ENCODE results near the gene DIRAS3.
A peak's percentile ranks its signal among the peaks of the same experiment; 100 is the strongest.
"Not testable (repeated sequence)": the region's sequence is repeated elsewhere in the genome, so short reads cannot be mapped to it uniquely, and the experiment has no call there.

The DIRAS3 gene

DNA sequence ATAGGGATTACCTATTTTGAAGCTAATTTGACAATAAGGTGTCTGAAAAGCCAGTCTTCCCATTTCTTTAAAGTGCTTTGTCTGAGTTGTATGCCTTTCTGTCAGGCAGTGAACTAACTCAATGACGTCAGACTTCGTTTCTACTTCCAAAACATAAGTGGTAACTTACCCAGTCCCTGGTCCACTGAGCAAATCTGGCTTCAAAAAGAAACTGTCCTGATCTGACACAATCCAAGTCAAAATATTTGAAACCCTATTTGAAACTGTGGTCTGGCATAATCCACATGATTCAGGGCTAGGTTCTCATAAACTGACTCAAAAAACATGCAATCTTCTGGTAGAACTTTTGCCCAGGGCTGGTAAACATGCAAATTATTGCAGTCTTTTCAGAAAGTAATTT is 34.0 kb downstream of the DIRAS3 start:
- no peak for FAIRE-seq

DNA sequence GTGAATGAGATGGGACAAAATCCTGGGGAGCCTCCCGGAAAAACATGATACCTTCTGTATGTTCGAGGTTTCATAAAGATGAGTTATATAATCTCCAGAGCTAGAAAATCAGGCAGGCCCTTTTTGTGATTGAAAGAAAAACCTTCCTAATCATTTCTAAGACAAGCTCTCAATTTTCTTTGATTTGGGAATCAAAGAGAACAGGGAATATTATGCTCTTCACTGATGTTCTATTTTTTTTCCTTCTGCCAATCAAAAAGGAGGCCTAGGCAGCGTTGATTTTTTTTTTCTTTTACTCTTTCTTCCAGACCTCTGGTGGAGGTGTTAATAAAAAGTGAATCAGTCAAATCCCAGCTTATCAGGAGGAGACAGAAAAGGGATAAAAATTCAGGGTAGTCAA is 34.5 kb downstream of the DIRAS3 start:
- FAIRE-seq: no peak

- no peak for FAIRE-seq
Measured at GRCh38 chr1:68015369-68015768, 35.1 kb downstream of the DIRAS3 start.

DNA sequence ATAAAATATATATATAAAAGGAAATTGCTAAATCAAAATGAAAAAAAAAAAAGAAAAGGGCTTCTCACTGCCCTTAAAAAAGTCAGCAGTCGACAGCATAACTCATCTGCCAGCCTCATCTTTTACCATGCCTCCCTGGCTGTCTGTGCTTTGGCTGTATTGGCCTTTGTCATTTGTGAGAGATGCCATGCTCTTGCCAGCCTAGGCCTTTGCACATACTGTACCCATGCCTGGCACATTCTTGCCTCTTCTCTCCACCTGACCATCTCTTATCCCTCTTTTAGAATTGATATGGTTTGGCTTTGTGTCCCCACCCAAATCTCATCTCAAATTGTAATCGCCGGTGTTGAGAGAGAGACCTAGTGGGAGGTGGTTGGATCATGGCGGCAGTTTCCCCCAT is 37.1 kb downstream of the DIRAS3 start:
- FAIRE-seq: no peak

- FAIRE-seq: no peak
Measured at GRCh38 chr1:68011657-68012375, 38.6 kb downstream of the DIRAS3 start.

DNA sequence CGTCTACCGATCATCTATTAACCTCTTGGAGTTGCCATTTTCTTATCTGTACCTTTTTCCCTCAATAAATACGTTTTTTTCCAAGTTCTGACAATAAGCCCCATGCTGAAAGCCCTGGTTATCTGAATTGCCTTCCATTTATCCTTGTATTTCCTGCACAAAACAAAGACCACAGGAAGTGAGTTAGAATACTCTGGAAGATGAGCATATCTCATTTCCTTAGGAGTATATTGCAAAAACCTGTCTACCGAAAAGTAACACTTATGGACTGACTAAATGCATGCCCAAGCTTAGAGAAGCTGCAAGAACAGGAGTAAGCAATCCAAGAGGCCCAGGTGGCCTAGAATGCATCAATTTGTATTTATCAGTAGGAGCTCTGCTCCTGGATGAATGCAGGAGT is 39.9 kb downstream of the DIRAS3 start:
- FAIRE-seq: no peak

GRCh38 chr1:68010090-68010489 is 40.3 kb downstream of the DIRAS3 start:
- FAIRE-seq: peak; percentile 37

- FAIRE-seq: not testable (repeated sequence)
Measured at GRCh38 chr1:68003626-68004025, 46.8 kb downstream of the DIRAS3 start.

DNA sequence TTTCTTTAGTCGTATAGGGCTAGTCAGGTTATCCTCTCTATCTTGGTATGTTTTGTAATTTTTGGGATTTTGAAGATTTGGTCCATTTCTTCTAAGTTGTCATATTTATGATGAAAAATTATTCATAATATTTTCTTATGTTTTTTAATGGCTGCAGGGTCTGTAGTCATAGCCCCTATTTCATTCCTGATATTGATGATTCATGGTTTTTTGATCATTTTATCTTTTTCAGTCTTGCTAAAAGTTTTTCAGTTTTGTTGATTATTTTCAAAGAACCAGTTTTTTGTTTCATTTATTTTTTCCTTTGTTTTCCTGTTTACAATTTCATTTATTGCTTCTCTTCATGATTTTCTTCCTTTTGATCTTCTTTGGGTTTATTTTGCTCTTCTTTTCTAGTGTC is 50.2 kb downstream of the DIRAS3 start:
- FAIRE-seq: peak; percentile 15

DNA sequence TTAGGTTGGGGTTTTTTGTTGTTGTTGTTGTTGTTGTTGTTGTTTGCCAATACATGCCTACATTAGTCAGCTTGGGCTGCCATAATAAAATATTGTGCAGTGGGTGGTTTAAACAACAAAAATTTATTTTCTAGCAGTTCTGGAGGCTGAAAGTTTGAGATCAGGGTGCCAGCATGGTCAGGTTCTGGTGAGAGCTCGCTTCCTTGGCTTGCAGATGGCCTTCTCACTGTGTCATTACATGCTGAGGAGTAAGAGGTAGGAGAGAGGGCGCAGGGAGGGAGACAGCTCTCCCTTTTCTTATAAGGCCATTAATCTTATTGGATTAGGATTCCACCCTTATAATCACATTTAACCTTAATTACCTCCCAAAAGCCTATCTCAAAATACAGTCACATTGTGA is 52.7 kb downstream of the DIRAS3 start:
- FAIRE-seq: no peak
